SK-N-SH (cell line): ENCODE measurements around the gene OR13J1. TPM values are rescaled to one million over a fixed set of nuclear protein-coding genes. Genes with fewer than 3 reads are reported as not detected.

Source experiments
- CTCF ChIA-PET: fragments of 300-600, 350-600 bp; formaldehyde crosslinking; extraction: SDS; loops from one replicate; lab custom pipeline; 2021; lab: Yijun Ruan, JAX
- POLR2A ChIA-PET: fragments of 350-600 bp; sonication (Branson Sonifier 250); formaldehyde crosslinking; extraction: SDS; loops from one replicate; lab custom pipeline; 2020; ENCODE audit warnings: antibody characterized with exemption, inconsistent platforms; lab: Yijun Ruan, JAX
- DNase-seq: peaks from one replicate; pipeline ENCODE4 v3.0.0; 2012
- H2AFZ ChIP-seq: fragments of 200-600 bp; sonication (generic); 2 replicates; pipeline ENCODE4 v1.8.1; 2016; ENCODE audit warnings: antibody characterized with exemption, mild to moderate bottlenecking, low read depth
- H3F3A ChIP-seq: fragments of 200-600 bp; sonication (generic); replicated peaks from 2 replicates; pipeline ENCODE3; 2016; ENCODE audit warnings: antibody characterized with exemption, mild to moderate bottlenecking; ENCODE audit not compliant: insufficient read depth
- H3K27ac ChIP-seq, 2 experiments: fragments of 200-500 bp in 1 of 2; fragments of 200-600 bp in 1 of 2; sonication (Bioruptor generic) in 1 of 2; sonication (generic), shearing (Covaris generic) in 1 of 2; 2 replicates each; pipeline versions ENCODE4 v1.5.1 to v1.6.1; 2014 to 2016; ENCODE audit warnings: low read depth in 2 of 2, inconsistent platforms in 1 of 2, low read length in 1 of 2, mild to moderate bottlenecking in 1 of 2, mixed read lengths in 1 of 2
- H3K27me3 ChIP-seq: fragments of 200-600 bp; sonication (generic), shearing (Covaris generic); 2 replicates; pipeline ENCODE4 v1.6.1; 2016; ENCODE audit warnings: mixed run types; ENCODE audit not compliant: insufficient read depth
- H3K36me3 ChIP-seq, 2 experiments: fragments of 200-500 bp in 1 of 2; fragments of 200-600 bp in 1 of 2; sonication (Bioruptor generic) in 1 of 2; sonication (generic) in 1 of 2; replicated peaks in 1 of 2; 2 replicates each; pipeline versions ENCODE3 to v1.5.1; 2014 to 2016; ENCODE audit warnings: low read length in 1 of 2, mild to moderate bottlenecking in 1 of 2; ENCODE audit not compliant: insufficient read depth in 2 of 2, control insufficient read depth in 1 of 2
- H3K4me1 ChIP-seq, 2 experiments: fragments of 200-500 bp in 1 of 2; fragments of 200-600 bp in 1 of 2; sonication (Bioruptor generic) in 1 of 2; sonication (generic), shearing (Covaris generic) in 1 of 2; 2 replicates each; pipeline versions ENCODE4 v1.5.1 to v1.6.1; 2014 to 2016; ENCODE audit warnings: low read depth in 1 of 2, low read length in 1 of 2, mixed run types in 1 of 2; ENCODE audit not compliant: insufficient read depth in 2 of 2, control insufficient read depth in 1 of 2
- H3K4me2 ChIP-seq: fragments of 200-600 bp; sonication (generic), shearing (Covaris generic); 2 replicates; pipeline ENCODE4 v1.6.1; 2017; ENCODE audit warnings: mixed run types
- H3K4me3 ChIP-seq, 2 experiments: fragments of 200-500 bp in 1 of 2; fragments of 200-600 bp in 1 of 2; sonication (Bioruptor generic) in 1 of 2; sonication (generic), shearing (Covaris generic) in 1 of 2; 2 replicates each; pipeline versions ENCODE4 v1.5.1 to v1.8.1; 2014 to 2016; ENCODE audit warnings: low read depth in 2 of 2, inconsistent platforms in 1 of 2, low read length in 1 of 2, mild to moderate bottlenecking in 1 of 2, mixed read lengths in 1 of 2, moderate library complexity in 1 of 2
- H3K79me2 ChIP-seq: fragments of 200-600 bp; sonication (generic); 2 replicates; pipeline ENCODE4 v1.8.1; 2017; ENCODE audit warnings: mild to moderate bottlenecking; ENCODE audit not compliant: insufficient read depth
- H3K9ac ChIP-seq: fragments of 200-600 bp; sonication (generic); 2 replicates; pipeline ENCODE4 v1.6.1; 2017; ENCODE audit warnings: mixed run types
- H3K9me2 ChIP-seq: fragments of 200-600 bp; sonication (generic); 2 replicates; pipeline ENCODE4 v1.6.1; 2017; ENCODE audit warnings: mixed run types
- H3K9me3 ChIP-seq: fragments of 200-600 bp; sonication (generic); 2 replicates; pipeline ENCODE4 v1.6.1; 2017; ENCODE audit warnings: mixed run types, mild to moderate bottlenecking, moderate library complexity
- H4K20me1 ChIP-seq: fragments of 200-600 bp; sonication (generic); 2 replicates; pipeline ENCODE4 v1.6.1; 2017; ENCODE audit warnings: mild to moderate bottlenecking, mixed run types; ENCODE audit not compliant: insufficient read depth
- CHD2 ChIP-seq: fragments of 150-350 bp; IDR thresholded peaks from 2 replicates; pipeline ENCODE4 v1.6.1; 2018; ENCODE audit warnings: low read length; ENCODE audit not compliant: partially characterized antibody
- ELF1 ChIP-seq: IDR thresholded peaks from 2 replicates; pipeline ENCODE4 v1.4.0; 2012
- EP300 ChIP-seq, 2 experiments: IDR thresholded peaks; 2 replicates each; pipeline versions ENCODE4 v1.4.0 to v1.6.1; 2012; ENCODE audit warnings: borderline replicate concordance in 1 of 2, low read depth in 1 of 2, low read length in 1 of 2
- MXI1 ChIP-seq: IDR thresholded peaks from 2 replicates; pipeline ENCODE4 v1.6.1; 2012; ENCODE audit warnings: mild to moderate bottlenecking, low read depth, low read length, improper control_type of control experiment
- NFIC ChIP-seq: IDR thresholded peaks from 2 replicates; pipeline ENCODE4 v1.4.0; 2012; ENCODE audit warnings: borderline replicate concordance
- NRF1 ChIP-seq: IDR thresholded peaks from 2 replicates; pipeline ENCODE4 v1.6.1; 2012; ENCODE audit warnings: low read depth, mild to moderate bottlenecking, low read length
- POLR2AphosphoS5 ChIP-seq: IDR thresholded peaks from 2 replicates; pipeline ENCODE4 v1.6.1; 2012; ENCODE audit warnings: low read depth, low read length
- RXRA ChIP-seq: IDR thresholded peaks from 2 replicates; pipeline ENCODE4 v1.4.0; 2012; ENCODE audit warnings: low read depth, mild to moderate bottlenecking, borderline replicate concordance
- TEAD4 ChIP-seq: IDR thresholded peaks from 2 replicates; pipeline ENCODE4 v1.4.0; 2012; ENCODE audit warnings: mild to moderate bottlenecking, borderline replicate concordance; ENCODE audit not compliant: insufficient read depth
- WGBS: methylation state at CpG from one replicate; pipeline ENCODE4 v1.1.6; 2017; ENCODE audit warnings: low lambda C conversion rate; 5-methylcytosine and 5-hydroxymethylcytosine counted together
- polyA plus RNA-seq, 3 experiments: library from polyadenylated mRNA; depleted of rRNA; stranded (reverse); fragments of >200 nt; gene quantifications; 2 replicates each; pipeline ENCODE4 v1.2.3, GENCODE V29; 2012
- TF ChIP-seq, protein P1 (sequence below): IDR thresholded peaks from 2 replicates; pipeline ENCODE4 v1.4.0; 2012; ENCODE audit warnings: low read depth, borderline replicate concordance
- TF ChIP-seq, protein P2 (sequence below): IDR thresholded peaks from 2 replicates; pipeline ENCODE4 v1.4.0; 2012; ENCODE audit warnings: low read depth
- TF ChIP-seq, protein P3 (sequence below): fragments of 150-350 bp; IDR thresholded peaks from 2 replicates; pipeline ENCODE4 v1.6.1; 2017; ENCODE audit warnings: antibody characterized with exemption, low read length, low read depth, borderline replicate concordance
- TF ChIP-seq, protein P4 (sequence below): fragments of 150-350 bp; IDR thresholded peaks from 2 replicates; pipeline ENCODE4 v1.6.1; 2016; ENCODE audit warnings: mild to moderate bottlenecking, low read depth, low read length
- TF ChIP-seq, protein P5 (sequence below): IDR thresholded peaks from 2 replicates; pipeline ENCODE4; 2012
- TF ChIP-seq, protein P6 (sequence below): IDR thresholded peaks from 2 replicates; pipeline ENCODE4 v1.6.1; 2012; ENCODE audit warnings: mild to moderate bottlenecking, low read depth, low read length, moderate library complexity

The OR13J1 gene
- polyA plus RNA-seq, 1 of the 3 experiments (the other 2 are of a cell fraction) = not detected

DNA sequence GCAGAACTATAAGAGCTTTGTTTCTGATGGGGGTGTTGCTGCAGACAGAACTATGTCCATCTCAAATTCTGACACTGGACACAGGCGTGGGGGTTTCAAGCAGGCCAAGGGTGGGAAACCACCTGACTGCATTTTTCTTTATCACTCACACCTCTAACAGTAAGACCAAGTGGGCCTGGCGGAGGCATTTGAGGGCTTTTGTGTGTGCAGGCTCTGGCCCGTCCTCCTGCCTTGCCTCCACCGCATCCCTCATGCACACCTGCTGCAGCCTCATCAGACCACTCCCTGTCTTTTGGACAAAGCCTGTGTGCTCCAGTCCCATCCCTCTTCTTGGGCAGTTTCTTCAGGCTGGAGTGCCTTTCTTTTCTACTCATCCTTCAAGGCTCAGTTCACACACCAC lies 7.9 kb downstream of the OR13J1 start:
- Histone ChIP-seq H3K79me2 (no peaks in the 10 kb centered on the region), H2AFZ (no peak overlapping the region), H3K9ac (no peak overlapping the region), H4K20me1 (no peaks in the 10 kb centered on the region), H3K4me1 (peaks cover 0 to 9% of the 10 kb centered on the region in 2 experiments; a peak in 1 of 4 replicates), H3K9me2 (no peaks in the 10 kb centered on the region), H3K27me3 (no peaks in the 10 kb centered on the region; the same call in 1 of the 2 replicates), H3K27ac (no peak overlapping the region), H3K4me3 (no peak overlapping the region), H3K36me3 (no peaks in the 10 kb centered on the region), H3K9me3 (no peaks in the 10 kb centered on the region), H3F3A (no peaks in the 10 kb centered on the region), H3K4me2 (no peak overlapping the region)
- POLR2A ChIA-PET = no interaction called here
- no peak for DNase-seq
- WGBS = 53% methylated on average over 4 of the region's 4 CpGs
- CTCF ChIA-PET = interaction anchor here (1.2 to 4.9 kb wide), 3 partner anchors 20 to 73 kb away, joined by 3 to 25 read pairs (median 13); no protein-coding TSS in a partner anchor
- TF ChIP-seq, protein P1, sequence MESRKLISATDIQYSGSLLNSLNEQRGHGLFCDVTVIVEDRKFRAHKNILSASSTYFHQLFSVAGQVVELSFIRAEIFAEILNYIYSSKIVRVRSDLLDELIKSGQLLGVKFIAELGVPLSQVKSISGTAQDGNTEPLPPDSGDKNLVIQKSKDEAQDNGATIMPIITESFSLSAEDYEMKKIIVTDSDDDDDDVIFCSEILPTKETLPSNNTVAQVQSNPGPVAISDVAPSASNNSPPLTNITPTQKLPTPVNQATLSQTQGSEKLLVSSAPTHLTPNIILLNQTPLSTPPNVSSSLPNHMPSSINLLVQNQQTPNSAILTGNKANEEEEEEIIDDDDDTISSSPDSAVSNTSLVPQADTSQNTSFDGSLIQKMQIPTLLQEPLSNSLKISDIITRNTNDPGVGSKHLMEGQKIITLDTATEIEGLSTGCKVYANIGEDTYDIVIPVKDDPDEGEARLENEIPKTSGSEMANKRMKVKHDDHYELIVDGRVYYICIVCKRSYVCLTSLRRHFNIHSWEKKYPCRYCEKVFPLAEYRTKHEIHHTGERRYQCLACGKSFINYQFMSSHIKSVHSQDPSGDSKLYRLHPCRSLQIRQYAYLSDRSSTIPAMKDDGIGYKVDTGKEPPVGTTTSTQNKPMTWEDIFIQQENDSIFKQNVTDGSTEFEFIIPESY = no peak

DNA sequence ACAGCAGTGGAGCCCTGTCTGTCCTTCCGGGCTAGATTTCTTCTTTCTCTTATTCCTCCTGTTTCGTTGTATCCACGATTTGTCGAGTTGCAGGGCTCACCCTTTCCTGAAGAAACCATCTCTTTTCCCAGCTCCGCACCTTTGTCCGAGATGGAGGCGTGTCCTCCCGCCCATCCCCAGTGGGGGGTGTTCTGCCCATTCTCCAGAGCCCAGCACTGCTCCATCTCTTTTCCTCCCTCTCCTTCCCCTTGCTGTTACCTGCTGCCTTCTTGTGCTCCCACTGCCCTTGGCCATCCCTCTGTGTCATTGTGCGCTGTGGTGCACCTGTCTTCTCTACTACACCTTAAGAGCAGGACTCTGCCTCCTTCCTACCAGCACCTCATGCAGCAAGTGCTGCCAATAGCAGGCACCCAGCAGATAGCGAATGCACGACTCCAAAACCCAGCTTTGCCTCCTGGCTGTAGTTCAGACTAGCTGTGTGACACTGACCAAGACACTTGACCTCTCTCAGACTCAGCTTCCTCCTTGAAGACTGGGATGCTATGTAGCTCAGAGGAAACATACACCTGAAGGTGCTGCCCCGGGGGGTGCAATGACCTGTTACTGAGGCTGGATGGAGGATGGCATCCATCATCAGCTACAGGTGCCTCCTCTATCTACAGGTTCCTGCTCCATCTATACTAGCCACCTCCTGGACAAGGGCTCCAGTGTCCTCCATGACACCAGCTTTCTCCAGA lies 8.9 kb downstream of the OR13J1 start:
- POLR2A ChIA-PET = no interaction called here
- no peak overlapping the region for H3K9ac ChIP-seq
- no peak overlapping the region for H3K4me3 ChIP-seq
- H3F3A ChIP-seq = no peaks in the 10 kb centered on the region
- WGBS = 58% methylated on average over 12 of the region's 12 CpGs
- no peaks in the 10 kb centered on the region for H3K9me2 ChIP-seq
- H2AFZ ChIP-seq = no peak overlapping the region
- H3K4me1 ChIP-seq = peaks cover 0 to 9% of the 10 kb centered on the region in 2 experiments; a peak in 1 of 4 replicates
- H3K27me3 ChIP-seq = no peaks in the 10 kb centered on the region; the same call in 1 of the 2 replicates
- no peak overlapping the region for H3K27ac ChIP-seq
- CTCF ChIA-PET = interaction anchor here (1.1 to 4.9 kb wide), 6 partner anchors 10 to 91 kb away, joined by 4 to 25 read pairs (median 7); no protein-coding TSS in a partner anchor
- DNase-seq = no peak
- no peaks in the 10 kb centered on the region for H3K79me2 ChIP-seq
- H3K36me3 ChIP-seq = no peaks in the 10 kb centered on the region
- H3K9me3 ChIP-seq = no peaks in the 10 kb centered on the region
- no peaks in the 10 kb centered on the region for H4K20me1 ChIP-seq
- H3K4me2 ChIP-seq = no peak overlapping the region
- TF ChIP-seq, protein P2, sequence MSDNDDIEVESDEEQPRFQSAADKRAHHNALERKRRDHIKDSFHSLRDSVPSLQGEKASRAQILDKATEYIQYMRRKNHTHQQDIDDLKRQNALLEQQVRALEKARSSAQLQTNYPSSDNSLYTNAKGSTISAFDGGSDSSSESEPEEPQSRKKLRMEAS = no peak
- TF ChIP-seq, protein P3, sequence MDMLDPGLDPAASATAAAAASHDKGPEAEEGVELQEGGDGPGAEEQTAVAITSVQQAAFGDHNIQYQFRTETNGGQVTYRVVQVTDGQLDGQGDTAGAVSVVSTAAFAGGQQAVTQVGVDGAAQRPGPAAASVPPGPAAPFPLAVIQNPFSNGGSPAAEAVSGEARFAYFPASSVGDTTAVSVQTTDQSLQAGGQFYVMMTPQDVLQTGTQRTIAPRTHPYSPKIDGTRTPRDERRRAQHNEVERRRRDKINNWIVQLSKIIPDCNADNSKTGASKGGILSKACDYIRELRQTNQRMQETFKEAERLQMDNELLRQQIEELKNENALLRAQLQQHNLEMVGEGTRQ = no peak
- TF ChIP-seq, protein P4, sequence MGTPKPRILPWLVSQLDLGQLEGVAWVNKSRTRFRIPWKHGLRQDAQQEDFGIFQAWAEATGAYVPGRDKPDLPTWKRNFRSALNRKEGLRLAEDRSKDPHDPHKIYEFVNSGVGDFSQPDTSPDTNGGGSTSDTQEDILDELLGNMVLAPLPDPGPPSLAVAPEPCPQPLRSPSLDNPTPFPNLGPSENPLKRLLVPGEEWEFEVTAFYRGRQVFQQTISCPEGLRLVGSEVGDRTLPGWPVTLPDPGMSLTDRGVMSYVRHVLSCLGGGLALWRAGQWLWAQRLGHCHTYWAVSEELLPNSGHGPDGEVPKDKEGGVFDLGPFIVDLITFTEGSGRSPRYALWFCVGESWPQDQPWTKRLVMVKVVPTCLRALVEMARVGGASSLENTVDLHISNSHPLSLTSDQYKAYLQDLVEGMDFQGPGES = no peak
- TF ChIP-seq, protein P5, sequence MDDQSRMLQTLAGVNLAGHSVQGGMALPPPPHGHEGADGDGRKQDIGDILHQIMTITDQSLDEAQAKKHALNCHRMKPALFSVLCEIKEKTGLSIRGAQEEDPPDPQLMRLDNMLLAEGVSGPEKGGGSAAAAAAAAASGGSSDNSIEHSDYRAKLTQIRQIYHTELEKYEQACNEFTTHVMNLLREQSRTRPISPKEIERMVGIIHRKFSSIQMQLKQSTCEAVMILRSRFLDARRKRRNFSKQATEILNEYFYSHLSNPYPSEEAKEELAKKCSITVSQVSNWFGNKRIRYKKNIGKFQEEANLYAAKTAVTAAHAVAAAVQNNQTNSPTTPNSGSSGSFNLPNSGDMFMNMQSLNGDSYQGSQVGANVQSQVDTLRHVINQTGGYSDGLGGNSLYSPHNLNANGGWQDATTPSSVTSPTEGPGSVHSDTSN = no peak
- TF ChIP-seq POLR2AphosphoS5 (no peak), TEAD4 (no peak), RXRA (no peak), MXI1 (no peak), NRF1 (no peak), ELF1 (no peak), CHD2 (no peak), EP300 (IDR thresholded peaks at IDR 0.05; ENCODE audit: borderline replicate concordance in 1 of 2, low read depth in 1 of 2, low read length in 1 of 2) (no peak), NFIC (no peak)
- TF ChIP-seq, protein P6, sequence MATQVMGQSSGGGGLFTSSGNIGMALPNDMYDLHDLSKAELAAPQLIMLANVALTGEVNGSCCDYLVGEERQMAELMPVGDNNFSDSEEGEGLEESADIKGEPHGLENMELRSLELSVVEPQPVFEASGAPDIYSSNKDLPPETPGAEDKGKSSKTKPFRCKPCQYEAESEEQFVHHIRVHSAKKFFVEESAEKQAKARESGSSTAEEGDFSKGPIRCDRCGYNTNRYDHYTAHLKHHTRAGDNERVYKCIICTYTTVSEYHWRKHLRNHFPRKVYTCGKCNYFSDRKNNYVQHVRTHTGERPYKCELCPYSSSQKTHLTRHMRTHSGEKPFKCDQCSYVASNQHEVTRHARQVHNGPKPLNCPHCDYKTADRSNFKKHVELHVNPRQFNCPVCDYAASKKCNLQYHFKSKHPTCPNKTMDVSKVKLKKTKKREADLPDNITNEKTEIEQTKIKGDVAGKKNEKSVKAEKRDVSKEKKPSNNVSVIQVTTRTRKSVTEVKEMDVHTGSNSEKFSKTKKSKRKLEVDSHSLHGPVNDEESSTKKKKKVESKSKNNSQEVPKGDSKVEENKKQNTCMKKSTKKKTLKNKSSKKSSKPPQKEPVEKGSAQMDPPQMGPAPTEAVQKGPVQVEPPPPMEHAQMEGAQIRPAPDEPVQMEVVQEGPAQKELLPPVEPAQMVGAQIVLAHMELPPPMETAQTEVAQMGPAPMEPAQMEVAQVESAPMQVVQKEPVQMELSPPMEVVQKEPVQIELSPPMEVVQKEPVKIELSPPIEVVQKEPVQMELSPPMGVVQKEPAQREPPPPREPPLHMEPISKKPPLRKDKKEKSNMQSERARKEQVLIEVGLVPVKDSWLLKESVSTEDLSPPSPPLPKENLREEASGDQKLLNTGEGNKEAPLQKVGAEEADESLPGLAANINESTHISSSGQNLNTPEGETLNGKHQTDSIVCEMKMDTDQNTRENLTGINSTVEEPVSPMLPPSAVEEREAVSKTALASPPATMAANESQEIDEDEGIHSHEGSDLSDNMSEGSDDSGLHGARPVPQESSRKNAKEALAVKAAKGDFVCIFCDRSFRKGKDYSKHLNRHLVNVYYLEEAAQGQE = no peak
